KOPT-K1 (cell line): ENCODE measurements around the gene SLC25A26.

Source experiments
- H3K27ac ChIP-seq: fragments of 200-600 bp; sonication (generic); 2 replicates; pipeline ENCODE4 v1.5.1; 2016; ENCODE audit warnings: antibody characterized with exemption, mild to moderate bottlenecking, low read depth, low read length; ENCODE audit not compliant: poor library complexity, severe bottlenecking
- H3K36me3 ChIP-seq: fragments of 200-600 bp; sonication (generic); 2 replicates; pipeline ENCODE4 v1.5.1; 2017; ENCODE audit warnings: antibody characterized with exemption, mild to moderate bottlenecking, low read length, moderate library complexity; ENCODE audit not compliant: insufficient read depth
- H3K9me3 ChIP-seq: fragments of 200-600 bp; sonication (generic); 2 replicates; pipeline ENCODE4 v1.5.1; 2017; ENCODE audit warnings: antibody characterized with exemption, low read length, mild to moderate bottlenecking; ENCODE audit not compliant: insufficient read depth, poor library complexity, severe bottlenecking

The SLC25A26 gene

GRCh38 chr3:66403323-66403990, 182.7 kb downstream of the SLC25A26 start:
- no peaks in the 10 kb centered on the region for H3K9me3 ChIP-seq
- no peaks in the 10 kb centered on the region for H3K36me3 ChIP-seq
- H3K27ac ChIP-seq: no peak overlapping the region

DNA sequence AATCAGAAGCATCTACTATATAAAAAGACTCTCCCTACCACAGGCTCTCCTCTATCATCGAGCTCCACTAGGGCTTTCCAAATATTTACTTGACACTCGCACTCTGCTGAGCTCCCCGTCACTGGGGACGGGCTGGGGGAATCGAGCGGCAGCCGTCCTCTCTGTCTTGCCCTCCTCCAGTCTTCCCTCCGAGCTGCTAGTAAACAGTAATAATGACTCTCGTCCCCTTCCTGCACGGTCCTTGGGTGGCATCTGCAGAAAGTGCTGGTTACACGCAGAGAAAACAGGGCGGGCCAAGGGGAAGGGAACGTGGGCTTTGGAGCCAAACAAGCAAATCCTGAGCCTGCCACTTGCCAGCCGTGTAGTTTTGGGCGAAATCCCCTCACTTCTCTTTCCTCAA, 183.4 kb downstream of the SLC25A26 start:
- Histone ChIP-seq H3K27ac (no peak overlapping the region), H3K36me3 (no peaks in the 10 kb centered on the region), H3K9me3 (no peaks in the 10 kb centered on the region)

DNA sequence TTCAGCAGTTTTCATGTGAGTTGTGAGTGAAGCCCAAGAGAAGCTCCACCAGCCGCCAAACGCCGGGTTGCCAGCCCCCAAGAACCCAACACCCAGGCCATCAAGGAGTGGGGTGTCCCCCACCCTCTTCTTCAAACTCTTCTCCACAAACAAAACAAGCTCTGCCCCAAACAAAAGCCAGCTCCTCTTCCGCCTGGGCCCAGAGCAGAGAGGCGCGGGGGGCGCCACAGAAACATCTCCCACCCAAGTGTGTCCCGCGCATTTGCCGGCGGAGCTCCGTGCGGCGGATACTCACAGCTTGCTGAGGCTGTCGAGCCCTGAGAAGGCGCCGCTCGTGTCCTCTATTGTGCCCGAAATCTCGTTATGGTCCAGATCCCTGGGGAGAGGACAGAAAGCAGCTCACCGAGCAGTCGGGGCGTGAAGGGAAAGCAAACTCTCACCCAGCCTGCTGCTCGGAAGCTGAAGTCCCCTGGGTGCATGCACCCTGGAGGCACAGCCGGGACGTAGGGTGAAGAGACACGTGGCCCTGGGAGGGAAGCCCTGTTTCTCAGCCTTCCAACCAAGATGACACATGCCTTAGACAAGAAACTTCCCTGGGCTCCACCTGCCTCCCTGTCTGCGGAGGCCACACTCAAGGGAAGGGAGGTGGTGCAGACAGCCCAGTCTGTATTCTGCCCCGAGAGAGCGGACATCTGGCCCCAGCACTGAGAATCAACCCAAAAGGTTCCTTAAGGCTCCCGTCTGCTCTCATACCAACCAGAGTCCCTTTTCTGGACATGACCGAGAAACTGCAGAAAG, 184.3 kb downstream of the SLC25A26 start:
- Histone ChIP-seq H3K27ac (no peak overlapping the region), H3K36me3 (no peaks in the 10 kb centered on the region), H3K9me3 (no peaks in the 10 kb centered on the region)

DNA sequence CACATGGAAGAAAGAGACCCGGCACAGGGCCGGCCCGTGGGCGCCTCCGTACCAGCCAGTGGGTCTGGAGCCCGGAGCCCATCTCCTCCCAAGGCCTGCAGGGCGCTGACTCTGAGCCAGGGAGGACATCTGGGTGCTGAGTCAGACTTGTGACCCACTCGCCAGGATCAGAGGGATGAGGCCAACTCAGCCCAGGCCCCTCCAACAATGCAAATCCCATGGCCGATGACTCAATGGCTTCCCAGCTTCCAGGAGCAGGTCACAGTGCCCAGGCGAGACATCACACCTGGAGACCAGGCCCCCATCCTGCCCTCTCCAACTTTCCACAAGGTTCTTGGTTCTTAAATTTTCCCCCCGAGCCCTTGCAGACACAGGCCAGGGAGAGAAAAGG, 184.9 kb downstream of the SLC25A26 start:
- no peaks in the 10 kb centered on the region for H3K9me3 ChIP-seq
- H3K36me3 ChIP-seq: no peaks in the 10 kb centered on the region

DNA sequence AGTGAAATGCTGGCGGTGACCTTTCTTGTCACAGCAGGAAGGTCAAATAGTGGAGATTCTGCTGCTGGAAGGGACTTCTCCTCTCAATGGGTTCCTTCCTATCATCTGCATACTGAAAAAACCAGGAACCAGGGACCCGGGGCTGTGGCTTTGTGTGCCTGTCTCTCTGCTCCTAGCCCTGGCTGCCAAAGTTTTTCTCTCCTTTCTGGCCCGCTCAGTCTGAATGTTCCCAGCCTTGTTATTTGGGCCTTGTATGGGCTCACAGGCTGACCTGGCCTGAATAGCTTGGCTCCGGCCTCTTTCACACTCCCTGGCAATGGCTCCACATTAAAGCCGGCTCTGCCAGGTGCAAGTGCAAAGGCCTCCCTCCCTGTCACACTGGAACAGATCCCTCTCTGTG, 185.4 kb downstream of the SLC25A26 start:
- Histone ChIP-seq H3K9me3 (no peaks in the 10 kb centered on the region), H3K36me3 (no peaks in the 10 kb centered on the region), H3K27ac (no peak overlapping the region)

More for the DNA sequence above, 184.9 kb downstream of the SLC25A26 start:
- no peak overlapping the region for H3K27ac ChIP-seq

GRCh38 chr3:66406831-66407610, 186.2 kb downstream of the SLC25A26 start:
- H3K9me3 ChIP-seq: no peaks in the 10 kb centered on the region
- H3K27ac ChIP-seq: no peak overlapping the region
- H3K36me3 ChIP-seq: no peaks in the 10 kb centered on the region

DNA sequence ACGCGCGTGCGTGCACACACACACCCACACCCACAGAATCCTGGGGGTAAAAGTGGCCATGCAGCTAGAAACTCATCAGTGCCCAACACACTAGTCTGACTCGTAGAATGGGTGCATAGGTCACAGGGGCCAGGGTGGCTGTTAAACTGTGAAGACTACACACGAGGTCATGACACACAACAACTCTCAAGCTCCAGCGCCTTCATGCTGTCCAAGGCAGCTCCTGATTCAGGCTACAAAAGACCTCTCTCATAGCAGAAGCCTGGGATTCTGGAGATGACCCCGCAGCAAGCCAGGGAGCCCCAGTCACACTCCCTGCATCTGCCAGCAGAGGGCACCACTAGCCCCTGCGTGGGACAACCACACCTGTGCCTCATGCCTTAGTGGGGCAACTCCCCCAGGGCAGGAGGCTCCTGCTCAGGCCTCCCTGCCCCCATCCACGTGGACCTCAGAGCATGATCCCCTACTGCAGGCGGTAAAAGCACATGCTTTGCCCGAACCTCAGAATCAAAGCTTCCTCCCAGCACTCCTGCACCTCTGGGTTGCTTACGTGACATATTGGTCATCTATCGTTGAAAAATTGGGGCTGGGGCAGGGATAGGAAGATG, 186.9 kb downstream of the SLC25A26 start:
- Histone ChIP-seq H3K36me3 (no peaks in the 10 kb centered on the region), H3K27ac (no peak overlapping the region), H3K9me3 (no peaks in the 10 kb centered on the region)

- no peak overlapping the region for H3K27ac ChIP-seq
- H3K36me3 ChIP-seq: no peaks in the 10 kb centered on the region
- no peaks in the 10 kb centered on the region for H3K9me3 ChIP-seq
These were observed 189.3 kb downstream of the SLC25A26 start for GRCh38 chr3:66409771-66410754.

DNA sequence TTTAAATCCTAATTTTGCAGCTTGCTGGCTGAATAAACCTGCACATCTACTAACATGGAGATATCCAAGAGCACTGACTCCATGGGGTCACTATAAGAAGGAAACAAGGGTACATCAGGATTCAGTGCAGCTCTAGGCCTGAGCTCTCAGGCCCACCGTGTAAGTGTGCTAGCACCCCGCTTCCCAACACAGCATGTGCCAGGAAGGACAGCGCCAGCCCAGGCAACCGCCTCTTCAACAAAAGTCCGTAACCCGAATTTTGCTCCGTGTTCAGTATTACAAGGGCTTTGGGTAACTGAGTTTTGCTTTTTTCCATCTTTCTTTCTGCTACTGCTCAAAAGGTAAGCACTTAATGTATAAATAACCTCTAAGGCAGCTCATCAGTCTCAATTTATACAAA, 190.2 kb downstream of the SLC25A26 start:
- no peaks in the 10 kb centered on the region for H3K36me3 ChIP-seq
- no peak overlapping the region for H3K27ac ChIP-seq
- no peaks in the 10 kb centered on the region for H3K9me3 ChIP-seq

DNA sequence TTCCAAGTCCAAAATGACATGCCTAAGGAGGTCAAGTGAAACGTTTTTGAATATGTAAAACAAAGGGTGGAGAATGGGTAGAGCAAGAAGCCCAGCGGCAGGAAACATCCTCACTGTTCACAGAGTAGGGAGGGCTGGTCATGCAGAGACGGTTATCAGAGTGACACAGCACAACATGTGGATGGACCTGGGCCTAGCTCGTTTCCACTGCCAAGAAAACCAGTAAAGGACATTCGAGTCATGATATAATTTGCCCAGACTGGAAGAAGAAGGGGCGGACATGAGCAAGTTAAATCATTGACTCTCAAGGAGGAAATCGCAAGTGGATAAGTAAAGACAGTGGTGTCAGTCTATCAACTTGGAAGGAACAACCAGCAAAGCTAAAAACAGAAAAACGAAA, 190.7 kb downstream of the SLC25A26 start:
- H3K27ac ChIP-seq: no peak overlapping the region
- H3K36me3 ChIP-seq: no peaks in the 10 kb centered on the region
- no peaks in the 10 kb centered on the region for H3K9me3 ChIP-seq

- Histone ChIP-seq H3K27ac (no peak overlapping the region), H3K9me3 (no peaks in the 10 kb centered on the region), H3K36me3 (no peaks in the 10 kb centered on the region)
These were observed 191.4 kb downstream of the SLC25A26 start for GRCh38 chr3:66411961-66412887.

DNA sequence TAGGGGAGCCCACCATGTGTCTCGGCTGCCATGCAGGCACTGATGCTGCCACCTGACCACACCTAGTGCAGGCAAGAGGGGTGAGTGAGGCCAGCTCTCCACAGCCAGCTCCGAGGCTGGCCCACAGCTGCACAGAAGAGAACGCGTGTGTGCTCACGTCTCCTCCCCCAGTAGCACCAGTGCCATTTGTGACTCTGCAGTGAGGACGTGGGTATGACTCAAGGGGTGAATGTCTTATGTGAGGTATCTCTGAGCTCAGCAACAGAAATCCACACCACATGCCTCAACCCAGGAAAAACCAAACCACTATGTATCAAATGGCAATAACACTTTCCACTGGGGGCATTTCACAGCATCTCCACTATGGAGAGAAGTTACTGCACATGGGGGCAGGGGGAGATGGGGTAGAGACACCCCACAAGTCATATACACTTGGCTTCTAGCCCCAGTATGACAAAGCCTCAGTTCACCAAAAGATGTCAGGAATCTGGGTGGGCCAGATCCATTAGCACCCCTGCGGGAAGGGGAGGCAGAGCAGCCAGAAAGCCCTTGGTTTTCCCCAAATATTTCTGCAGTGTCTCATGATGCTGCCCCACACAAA, 192.4 kb downstream of the SLC25A26 start:
- Histone ChIP-seq H3K27ac (no peak overlapping the region), H3K9me3 (no peaks in the 10 kb centered on the region), H3K36me3 (no peaks in the 10 kb centered on the region)

DNA sequence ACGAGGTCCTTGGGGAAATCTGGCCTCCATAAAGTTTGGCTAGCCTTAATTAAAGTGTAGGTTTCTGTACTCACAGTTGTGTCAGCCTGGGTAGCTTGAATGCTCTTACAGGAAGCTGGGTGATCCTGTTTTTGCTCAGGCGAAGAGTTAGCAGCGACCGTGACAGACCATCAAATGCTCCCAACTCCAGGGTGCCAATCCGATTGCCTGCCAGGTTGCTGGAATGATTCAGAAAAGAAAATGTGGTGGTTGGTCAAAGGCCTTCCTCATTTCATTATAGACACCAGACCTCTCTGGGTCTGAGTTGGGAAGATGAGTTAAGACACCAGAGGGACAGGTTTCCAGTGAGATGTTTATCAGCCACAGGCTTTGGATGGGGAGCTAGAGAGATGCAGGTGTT, 194.0 kb downstream of the SLC25A26 start:
- Histone ChIP-seq H3K36me3 (no peaks in the 10 kb centered on the region), H3K27ac (no peak overlapping the region), H3K9me3 (peaks cover 3% of the 10 kb centered on the region)
